Measurements from ENCODE around the gene RBM24.

- TF ChIP-seq CTCF (conservative IDR thresholded peaks at IDR 0.05) (no peak), ZFX (IDR thresholded peaks at IDR 0.05) (no peak)
These were observed 10.6 kb downstream of the RBM24 start for GRCh38 chr6:17291778-17292177.
